Colonic mucosa (tissue), 4 donors: ENCODE data around the gene TMEM171. TPM values are rescaled to one million over a fixed set of nuclear protein-coding genes. Genes with fewer than 3 reads are reported as not detected.

Experiments used
- DNase-seq: peaks from one replicate; pipeline ENCODE4 v3.0.0-alpha.2; 2020
- H3K27ac ChIP-seq: fragments of 200-600 bp; one replicate; pipeline ENCODE4 v1.8.0; 2021
- H3K27me3 ChIP-seq: fragments of 200-600 bp; one replicate; pipeline ENCODE4 v1.8.0; 2021
- H3K36me3 ChIP-seq: fragments of 200-600 bp; one replicate; pipeline ENCODE4 v1.8.0; 2021
- H3K4me1 ChIP-seq: fragments of 200-600 bp; one replicate; pipeline ENCODE4 v1.8.0; 2021; ENCODE audit warnings: mild to moderate bottlenecking
- H3K4me3 ChIP-seq: fragments of 200-600 bp; one replicate; pipeline ENCODE4 v1.8.0; 2021
- H3K9ac ChIP-seq, 2 donors: one replicate each; pipeline ENCODE4 v1.7.0; 2013; ENCODE audit warnings: control low read depth in 2 of 2, low read depth in 2 of 2, low read length in 2 of 2
- H3K9me3 ChIP-seq: fragments of 200-600 bp; one replicate; pipeline ENCODE4 v1.8.0; 2021
- CTCF ChIP-seq: fragments of 200-600 bp; IDR thresholded peaks from one replicate; pipeline ENCODE4 v1.8.0; 2022; ENCODE audit warnings: antibody characterized with exemption, mild to moderate bottlenecking
- intact Hi-C: fragments of 100-400 bp; cut with DNase I; formaldehyde crosslinking; loops from one replicate; pipeline ENCODE4 v1.14.1; 2022
- total RNA-seq, 2 donors: library from RNA; stranded (reverse); fragmentation: NEBNext Ultra II Directional in 1 of 2; extraction: Animal tissue kit (Norgen Biotek cat#: 25700) in 1 of 2; gene quantifications; one replicate each; pipeline ENCODE4 v1.2.1, GENCODE V29; 2021
- donor health status: healthy.
- donor health status: DM: no; HTN: no; CAD: no.
- donor health status: DM: no; HTN: no; CAD: no.

TMEM171 gene
- total RNA-seq, 2 donors from 2014 or later, result 69.3 to 121 TPM

- no peak overlapping the region for H3K27ac ChIP-seq
- intact Hi-C loops, result no loop called here
These were observed 35.2 kb downstream of the TMEM171 start for GRCh38 chr5:73155271-73156222.

GRCh38 chr5:73157414-73158303 lies 37.3 kb downstream of the TMEM171 start:
- no peaks in the 10 kb centered on the region for H3K4me1 ChIP-seq
- no peak overlapping the region for H3K9ac ChIP-seq
- TF ChIP-seq CTCF, result no peak
- no peak overlapping the region for H3K27ac ChIP-seq
- H3K36me3 ChIP-seq, result no peaks in the 10 kb centered on the region
- DNase-seq, result no peak
- no peaks in the 10 kb centered on the region for H3K27me3 ChIP-seq
- intact Hi-C loops, result no loop called here
- H3K4me3 ChIP-seq, result no peak overlapping the region
- H3K9me3 ChIP-seq, result no peaks in the 10 kb centered on the region

More at GRCh38 chr5:73155271-73156222, 35.2 kb downstream of the TMEM171 start:
- no peaks in the 10 kb centered on the region for H3K36me3 ChIP-seq
- no peak for DNase-seq
- H3K4me3 ChIP-seq, result no peak overlapping the region
- no peak for TF ChIP-seq CTCF
- H3K9me3 ChIP-seq, result no peaks in the 10 kb centered on the region
- H3K4me1 ChIP-seq, result no peaks in the 10 kb centered on the region
- H3K27me3 ChIP-seq, result no peaks in the 10 kb centered on the region
- H3K9ac ChIP-seq, result no peak overlapping the region

- no peak overlapping the region for H3K9ac ChIP-seq
- H3K27me3 ChIP-seq, result no peaks in the 10 kb centered on the region
- H3K27ac ChIP-seq, result no peak overlapping the region
- TF ChIP-seq CTCF, result no peak
- no peaks in the 10 kb centered on the region for H3K9me3 ChIP-seq
- no peaks in the 10 kb centered on the region for H3K4me1 ChIP-seq
- no peak overlapping the region for H3K4me3 ChIP-seq
- no peak for DNase-seq
- H3K36me3 ChIP-seq, result no peaks in the 10 kb centered on the region
- intact Hi-C loops, result no loop called here
These were observed 37.9 kb downstream of the TMEM171 start for GRCh38 chr5:73158313-73158712.

GRCh38 chr5:73160239-73160671 lies 39.9 kb downstream of the TMEM171 start:
- no peak for TF ChIP-seq CTCF
- Histone ChIP-seq H3K4me3 (no peak overlapping the region), H3K27me3 (no peaks in the 10 kb centered on the region), H3K4me1 (no peaks in the 10 kb centered on the region), H3K27ac (no peak overlapping the region), H3K36me3 (no peaks in the 10 kb centered on the region), H3K9ac (no peak overlapping the region), H3K9me3 (no peaks in the 10 kb centered on the region)
- no peak for DNase-seq
- intact Hi-C loops, result no loop called here

- H3K4me3 ChIP-seq, result no peak overlapping the region
- intact Hi-C loops, result no loop called here
- TF ChIP-seq CTCF, result peak; percentile 63
- H3K4me1 ChIP-seq, result no peaks in the 10 kb centered on the region
- H3K9ac ChIP-seq, result no peak overlapping the region
- no peaks in the 10 kb centered on the region for H3K36me3 ChIP-seq
- no peak overlapping the region for H3K27ac ChIP-seq
- no peaks in the 10 kb centered on the region for H3K27me3 ChIP-seq
- H3K9me3 ChIP-seq, result no peaks in the 10 kb centered on the region
- DNase-seq, result peak; percentile 62
These were observed 50.1 kb downstream of the TMEM171 start for GRCh38 chr5:73170522-73170921.
